ENCODE results near the gene DGKB. TPM values are rescaled to one million over a fixed set of nuclear protein-coding genes. Genes with fewer than 3 reads are reported as not detected.

The DGKB gene
- polyA plus RNA-seq, 1 experiment, result 0.04 TPM

GRCh38 chr7:14219125-14219524 is 683.4 kb downstream of the DGKB start:
- no peak for DNase-seq (ENCODE audit: low read depth, low spot score)
- no peak for TF ChIP-seq CTCF (IDR thresholded peaks at IDR 0.05; ENCODE audit: low read depth, low read length)
- POLR2A ChIA-PET, result no interaction called here
- Histone ChIP-seq H3K9me3 (ENCODE audit: control insufficient read depth, insufficient read depth, low read length) (no peaks in the 10 kb centered on the region), H3K4me3 (ENCODE audit: low read depth, low read length) (no peak overlapping the region), H3K27me3 (ENCODE audit: control insufficient read depth, insufficient read depth, low read length) (no peaks in the 10 kb centered on the region), H3K27ac (ENCODE audit: low read depth, low read length) (no peak overlapping the region)
- CTCF ChIA-PET, result interaction anchor here (1.2 kb wide), 1 partner anchor 8 kb away, joined by 3 read pairs; no protein-coding TSS in a partner anchor

DNA sequence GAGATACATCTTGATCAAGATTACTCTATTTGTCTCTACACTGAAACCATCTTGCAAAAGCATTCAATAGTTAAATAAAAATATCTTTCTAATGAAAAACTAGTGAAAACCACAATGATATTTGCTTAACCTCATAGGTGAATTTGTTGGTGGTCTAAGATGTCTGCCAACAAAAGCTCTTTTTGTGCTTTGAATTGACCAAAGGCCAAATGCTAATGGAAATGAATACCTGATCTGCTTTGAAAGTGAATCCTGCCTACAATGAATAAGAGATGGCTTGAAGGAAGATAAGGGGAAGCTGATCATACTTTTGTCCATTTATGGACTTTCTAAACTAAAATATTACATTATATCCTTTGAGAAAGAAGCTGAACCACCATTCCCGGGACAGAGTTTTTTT is 684.2 kb downstream of the DGKB start:
- H3K27me3 ChIP-seq (ENCODE audit: control insufficient read depth, insufficient read depth, low read length), result no peaks in the 10 kb centered on the region
- no peak for DNase-seq (ENCODE audit: low read depth, low spot score)
- H3K4me3 ChIP-seq (ENCODE audit: low read depth, low read length), result no peak overlapping the region
- no peaks in the 10 kb centered on the region for H3K9me3 ChIP-seq (ENCODE audit: control insufficient read depth, insufficient read depth, low read length)
- POLR2A ChIA-PET, result no interaction called here
- no peak overlapping the region for H3K27ac ChIP-seq (ENCODE audit: low read depth, low read length)
- CTCF ChIA-PET, result interaction anchor here (1.2 kb wide), 1 partner anchor 8 kb away, joined by 3 read pairs; no protein-coding TSS in a partner anchor
- no peak for TF ChIP-seq CTCF (IDR thresholded peaks at IDR 0.05; ENCODE audit: low read depth, low read length)

- ChIA-PET CTCF (no interaction called here), POLR2A (no interaction called here)
- Histone ChIP-seq H3K27me3 (ENCODE audit: control insufficient read depth, insufficient read depth, low read length) (no peaks in the 10 kb centered on the region), H3K4me3 (ENCODE audit: low read depth, low read length) (no peak overlapping the region), H3K27ac (ENCODE audit: low read depth, low read length) (no peak overlapping the region), H3K9me3 (ENCODE audit: control insufficient read depth, insufficient read depth, low read length) (no peaks in the 10 kb centered on the region)
- TF ChIP-seq CTCF (IDR thresholded peaks at IDR 0.05; ENCODE audit: low read depth, low read length), result no peak
- DNase-seq (ENCODE audit: low read depth, low spot score), result no peak
Observed at GRCh38 chr7:14209896-14210484, 692.6 kb downstream of the DGKB start.

GRCh38 chr7:14207711-14208110 is 694.8 kb downstream of the DGKB start:
- Histone ChIP-seq H3K27ac (ENCODE audit: low read depth, low read length) (no peak overlapping the region), H3K27me3 (ENCODE audit: control insufficient read depth, insufficient read depth, low read length) (no peaks in the 10 kb centered on the region), H3K4me3 (ENCODE audit: low read depth, low read length) (no peak overlapping the region), H3K9me3 (ENCODE audit: control insufficient read depth, insufficient read depth, low read length) (no peaks in the 10 kb centered on the region)
- CTCF ChIA-PET, result no interaction called here
- POLR2A ChIA-PET, result no interaction called here
- DNase-seq (ENCODE audit: low read depth, low spot score), result no peak
- no peak for TF ChIP-seq CTCF (IDR thresholded peaks at IDR 0.05; ENCODE audit: low read depth, low read length)

DNA sequence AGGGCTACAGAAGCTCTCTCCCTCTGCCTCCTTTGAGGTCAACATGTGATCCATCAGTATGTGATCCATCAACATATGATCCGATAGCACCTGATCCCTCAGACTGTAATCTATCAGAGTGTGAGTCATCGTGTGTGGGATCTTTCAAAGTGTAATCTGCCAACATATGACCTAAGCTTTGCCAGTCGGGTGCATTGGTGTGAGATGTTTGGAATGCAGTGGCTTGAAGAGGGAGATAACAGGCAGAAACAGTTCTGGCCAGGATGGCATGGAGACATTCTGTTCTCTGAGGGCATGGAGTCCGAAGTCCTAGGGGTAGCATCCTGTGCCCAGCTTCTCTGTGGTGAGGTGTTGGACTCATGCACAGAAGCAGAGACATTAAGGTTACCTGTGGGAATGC is 695.4 kb downstream of the DGKB start:
- Histone ChIP-seq H3K9me3 (ENCODE audit: control insufficient read depth, insufficient read depth, low read length) (no peaks in the 10 kb centered on the region), H3K27ac (ENCODE audit: low read depth, low read length) (no peak overlapping the region), H3K4me3 (ENCODE audit: low read depth, low read length) (no peak overlapping the region), H3K27me3 (ENCODE audit: control insufficient read depth, insufficient read depth, low read length) (no peaks in the 10 kb centered on the region)
- POLR2A ChIA-PET, result no interaction called here
- CTCF ChIA-PET, result no interaction called here
- TF ChIP-seq CTCF (IDR thresholded peaks at IDR 0.05; ENCODE audit: low read depth, low read length), result no peak
- no peak for DNase-seq (ENCODE audit: low read depth, low spot score)

Data from AG04450 (cell line).